Fibroblast of mammary gland (primary cell): Measurements from ENCODE around the gene ENDOU.

Experiments
- DNase-seq: peaks from one replicate; pipeline ENCODE4 v3.0.0-alpha.2; 2010; ENCODE audit warnings: low read depth
- H3K4me3 ChIP-seq: 2 replicates; pipeline ENCODE4 v1.5.1; 2011; ENCODE audit warnings: low read depth, mild to moderate bottlenecking, low read length, moderate library complexity; ENCODE audit not compliant: control insufficient read depth
- CTCF ChIP-seq: conservative IDR thresholded peaks from 2 replicates; pipeline ENCODE4 v1.5.1; 2011; ENCODE audit warnings: low read depth, low read length, inconsistent platforms; ENCODE audit not compliant: control insufficient read depth, insufficient read depth

Gene ENDOU

GRCh38 chr12:47714826-47715386, 10.4 kb downstream of the ENDOU start:
- no peak for TF ChIP-seq CTCF
- no peak for DNase-seq
- H3K4me3 ChIP-seq: no peak overlapping the region

GRCh38 chr12:47712171-47712570, 13.1 kb downstream of the ENDOU start:
- no peak overlapping the region for H3K4me3 ChIP-seq
- DNase-seq: no peak
- no peak for TF ChIP-seq CTCF

- no peak for TF ChIP-seq CTCF
- DNase-seq: no peak
- H3K4me3 ChIP-seq: no peak overlapping the region
These were observed 13.8 kb downstream of the ENDOU start for GRCh38 chr12:47711448-47711847.

- DNase-seq: no peak
- no peak for TF ChIP-seq CTCF
These were observed 15.0 kb downstream of the ENDOU start for GRCh38 chr12:47710278-47710677.

GRCh38 chr12:47709671-47710070, 15.6 kb downstream of the ENDOU start:
- H3K4me3 ChIP-seq: no peak overlapping the region
- DNase-seq: no peak
- TF ChIP-seq CTCF: no peak

More at GRCh38 chr12:47710278-47710677, 15.0 kb downstream of the ENDOU start:
- H3K4me3 ChIP-seq: no peak overlapping the region

- TF ChIP-seq CTCF: no peak
- DNase-seq: no peak
- H3K4me3 ChIP-seq: no peak overlapping the region
These were observed 16.1 kb downstream of the ENDOU start for GRCh38 chr12:47709237-47709636.

GRCh38 chr12:47707905-47708543, 17.3 kb downstream of the ENDOU start:
- H3K4me3 ChIP-seq: no peak overlapping the region
- TF ChIP-seq CTCF: no peak
- no peak for DNase-seq
